ENCODE results near the gene ANXA2R. TPM values are rescaled to one million over a fixed set of nuclear protein-coding genes. Genes with fewer than 3 reads are reported as not detected.

Gene ANXA2R
- total and polyA plus RNA-seq, 9 of the 15 experiments (the other 6 are each of a cell fraction or from before 2014, with no cell fraction given): 2.1 to 4.8 (median 3.4) TPM

- TF ChIP-seq CXXC5 (CRISPR knock-in tag; IDR thresholded peaks at IDR 0.05) (0 out of 2 replicates have a peak, but pooled peaks have one; percentile 17), DDX20 (tag; IDR thresholded peaks at IDR 0.05; ENCODE audit: low read depth) (peak; percentile 74; the same call in 1 of the 2 replicates), HINFP (tag; conservative IDR thresholded peaks at IDR 0.05; ENCODE audit: low read depth) (0 out of 2 replicates have a peak, but pooled peaks have one; percentile 16), GTF2A2 (tag; IDR thresholded peaks at IDR 0.05) (0 out of 2 replicates have a peak, but pooled peaks have one; percentile 48), ZNF311 (CRISPR knock-in tag; IDR thresholded peaks at IDR 0.05) (peak; percentile 72; the same call in 1 of the 2 replicates), ZNF134 (CRISPR knock-in tag; conservative IDR thresholded peaks at IDR 0.05) (0 out of 2 replicates have a peak, but pooled peaks have one; percentile 15), SPI1 (IDR thresholded peaks at IDR 0.05; ENCODE audit: borderline replicate concordance, low read depth, low read length) (0 out of 2 replicates have a peak, but pooled peaks have one; percentile 29)
These were observed 37.5 kb upstream of the ANXA2R start (continued) for GRCh38 chr5:43077446-43078191.

Measured in K562 (cell line).